GM12873 (cell line): ENCODE data around the gene TNKS2.

Experiments
- CTCF ChIP-seq: IDR thresholded peaks from 2 replicates; pipeline ENCODE4 v1.5.1; 2012; ENCODE audit warnings: low read depth, mild to moderate bottlenecking, moderate library complexity, low read length, control low read depth; ENCODE audit not compliant: insufficient read depth; ENCODE audit errors: missing control alignments

Gene TNKS2

GRCh38 chr10:91796331-91797047 is 1.7 kb upstream of the TNKS2 start:
- TF ChIP-seq CTCF = no peak

- no peak for TF ChIP-seq CTCF
Measured at GRCh38 chr10:91797048-91797690, 1.1 kb upstream of the TNKS2 start.

GRCh38 chr10:91798649-91799611 is 704 bp downstream of the TNKS2 start:
- TF ChIP-seq CTCF = no peak

- TF ChIP-seq CTCF = no peak
Measured at GRCh38 chr10:91799612-91799975, 1.4 kb downstream of the TNKS2 start.

- no peak for TF ChIP-seq CTCF
Measured at GRCh38 chr10:91800182-91800581, 2.0 kb downstream of the TNKS2 start.

GRCh38 chr10:91800756-91801155 is 2.5 kb downstream of the TNKS2 start:
- no peak for TF ChIP-seq CTCF

- TF ChIP-seq CTCF = no peak
Measured at GRCh38 chr10:91803386-91804125, 5.3 kb downstream of the TNKS2 start.
